ENCODE results near the gene GPR34.
"Not testable (repeated sequence)": the region's sequence is repeated elsewhere in the genome, so short reads cannot be mapped to it uniquely, and the experiment has no call there.

The GPR34 gene, protein sequence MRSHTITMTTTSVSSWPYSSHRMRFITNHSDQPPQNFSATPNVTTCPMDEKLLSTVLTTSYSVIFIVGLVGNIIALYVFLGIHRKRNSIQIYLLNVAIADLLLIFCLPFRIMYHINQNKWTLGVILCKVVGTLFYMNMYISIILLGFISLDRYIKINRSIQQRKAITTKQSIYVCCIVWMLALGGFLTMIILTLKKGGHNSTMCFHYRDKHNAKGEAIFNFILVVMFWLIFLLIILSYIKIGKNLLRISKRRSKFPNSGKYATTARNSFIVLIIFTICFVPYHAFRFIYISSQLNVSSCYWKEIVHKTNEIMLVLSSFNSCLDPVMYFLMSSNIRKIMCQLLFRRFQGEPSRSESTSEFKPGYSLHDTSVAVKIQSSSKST

DNA sequence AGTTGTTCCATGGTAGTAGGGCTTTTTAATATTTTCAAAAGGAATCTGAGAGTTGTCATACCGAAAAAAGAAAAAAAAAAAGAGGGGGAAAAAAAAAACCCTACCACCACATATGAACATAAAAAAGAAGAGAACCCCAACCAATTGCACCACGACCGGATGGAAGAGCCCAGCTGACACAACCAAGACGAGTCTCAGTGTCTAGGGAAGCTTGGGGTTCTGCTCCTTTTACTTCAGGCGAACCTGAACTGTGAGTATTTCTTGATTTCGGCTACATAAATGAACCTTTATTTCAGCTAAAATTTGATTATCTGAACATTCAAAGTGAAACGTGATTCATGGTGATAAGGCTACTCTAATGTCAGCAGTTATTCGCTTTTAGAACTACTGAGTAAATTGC lies at the start of gene GPR34:
Gene GPR34 (plus strand): TSS at position 139 of the 400 bp plus-strand sequence. CDS start 6,661 bp downstream, outside the sequence.
- no peak for DNase-seq (ENCODE audit: low spot score)

DNA sequence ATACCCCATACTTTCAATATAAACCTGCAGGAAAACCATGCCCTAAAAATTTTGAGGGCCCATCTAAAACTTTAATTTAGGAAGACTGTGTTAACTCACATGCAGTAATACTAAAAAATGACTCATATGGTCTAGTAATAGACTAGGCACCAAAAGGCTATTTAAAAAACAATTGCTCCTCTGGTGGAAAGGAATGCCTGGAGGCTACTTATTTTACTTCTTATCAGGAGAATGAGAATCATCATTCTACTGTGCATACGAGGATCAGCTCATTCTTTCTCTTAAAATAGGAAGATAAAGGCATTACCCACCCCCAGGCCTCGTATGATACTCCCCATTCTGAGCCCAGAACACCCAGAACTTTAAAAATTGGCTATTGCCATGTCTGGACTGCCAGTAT lies 42.6 kb upstream of the GPR34 start:
- DNase-seq (ENCODE audit: low spot score), result not testable (repeated sequence)

DNA sequence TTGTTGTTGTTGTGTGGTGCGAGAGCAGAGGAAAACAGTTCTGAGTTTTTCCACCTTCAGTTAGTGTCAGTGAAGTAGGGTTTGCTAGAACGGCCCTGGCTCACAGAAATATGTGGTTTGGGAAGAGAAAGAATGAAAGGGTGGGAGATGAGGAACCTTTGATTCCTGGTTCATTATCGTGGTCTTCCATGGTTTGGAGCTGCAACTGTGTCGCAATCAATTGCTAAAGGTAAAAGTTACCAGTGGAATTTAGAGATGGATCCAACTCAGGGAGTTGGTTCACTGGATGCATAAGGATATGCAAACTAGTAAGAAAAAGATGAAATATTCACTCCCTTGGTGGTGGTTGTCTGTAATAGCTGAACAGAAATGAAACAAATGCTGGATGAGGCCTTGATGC lies 35.6 kb upstream of the GPR34 start:
- no peak for DNase-seq (ENCODE audit: low spot score)

DNA sequence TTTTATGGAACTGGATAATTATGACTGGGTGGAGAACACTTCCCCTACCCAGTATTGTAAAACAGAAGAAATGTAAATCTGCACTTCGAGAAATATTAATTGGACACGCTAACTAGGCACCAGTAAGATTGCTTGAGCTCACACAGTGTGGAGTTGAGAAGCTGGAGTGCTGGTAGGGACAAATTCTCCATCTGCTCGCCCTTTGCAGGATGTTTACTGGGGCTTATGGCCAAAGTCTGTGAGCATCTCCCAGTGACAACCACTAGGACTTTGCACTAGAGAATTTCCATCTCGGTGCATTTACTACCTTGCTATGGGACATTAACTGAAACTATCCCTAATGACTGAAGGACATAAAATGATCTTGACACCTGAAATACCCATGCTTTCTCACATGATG lies 33.7 kb upstream of the GPR34 start:
- DNase-seq (ENCODE audit: low spot score), result no peak

DNA sequence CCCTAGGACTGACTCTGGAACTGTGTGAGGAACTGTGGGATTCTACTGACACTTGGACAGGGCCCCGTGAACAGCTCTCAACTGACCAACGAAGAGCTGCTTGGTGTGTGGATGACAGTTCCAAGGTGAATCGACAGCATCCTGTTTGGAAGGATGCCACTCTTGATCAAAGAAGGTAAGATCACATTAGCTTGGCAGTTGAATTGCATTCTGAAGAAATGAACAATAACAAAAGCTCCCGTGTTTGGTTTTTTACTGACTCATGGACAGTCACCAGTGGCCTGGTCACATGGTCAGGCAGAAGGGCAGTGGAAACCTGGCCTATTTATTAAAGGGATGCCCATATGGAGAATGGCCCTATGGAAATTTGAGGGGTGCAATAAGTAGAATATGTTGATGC lies 33.1 kb upstream of the GPR34 start:
- no peak for DNase-seq (ENCODE audit: low spot score)

DNA sequence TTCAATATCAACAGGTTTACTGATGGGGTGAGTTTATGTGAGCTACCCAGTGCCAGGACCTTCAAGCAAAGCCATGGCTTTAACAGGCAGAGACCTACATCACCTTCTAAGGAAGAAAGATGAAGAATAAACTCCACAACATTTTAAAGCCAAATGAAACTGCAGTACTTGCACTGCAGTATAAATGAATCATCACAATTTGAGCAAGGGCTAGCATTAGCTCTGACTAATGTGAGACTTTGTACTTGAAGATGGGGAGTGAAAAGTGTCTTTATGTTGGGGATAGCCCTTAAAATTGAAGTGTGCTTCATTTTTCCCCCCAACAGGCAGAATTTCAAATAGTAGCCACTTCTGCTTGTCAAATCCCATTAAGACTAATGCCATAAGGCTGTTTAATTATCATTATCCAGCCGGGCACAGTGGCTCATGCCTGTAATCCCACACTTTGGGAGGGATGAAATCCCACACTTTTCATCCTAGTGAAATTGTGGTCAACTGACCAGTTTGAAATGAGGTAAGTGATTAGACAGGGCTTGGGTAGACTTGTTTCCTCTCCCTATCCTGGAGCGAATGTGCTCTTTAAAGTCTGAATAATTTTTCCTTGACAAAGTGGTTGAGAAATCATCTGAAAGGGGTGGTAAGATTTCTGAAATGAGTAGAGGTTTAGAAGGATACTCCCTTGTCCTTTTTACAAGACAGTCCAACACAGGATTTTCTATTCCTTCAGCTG lies 27.2 kb upstream of the GPR34 start:
- peak; percentile 21 for DNase-seq (ENCODE audit: low spot score)

DNA sequence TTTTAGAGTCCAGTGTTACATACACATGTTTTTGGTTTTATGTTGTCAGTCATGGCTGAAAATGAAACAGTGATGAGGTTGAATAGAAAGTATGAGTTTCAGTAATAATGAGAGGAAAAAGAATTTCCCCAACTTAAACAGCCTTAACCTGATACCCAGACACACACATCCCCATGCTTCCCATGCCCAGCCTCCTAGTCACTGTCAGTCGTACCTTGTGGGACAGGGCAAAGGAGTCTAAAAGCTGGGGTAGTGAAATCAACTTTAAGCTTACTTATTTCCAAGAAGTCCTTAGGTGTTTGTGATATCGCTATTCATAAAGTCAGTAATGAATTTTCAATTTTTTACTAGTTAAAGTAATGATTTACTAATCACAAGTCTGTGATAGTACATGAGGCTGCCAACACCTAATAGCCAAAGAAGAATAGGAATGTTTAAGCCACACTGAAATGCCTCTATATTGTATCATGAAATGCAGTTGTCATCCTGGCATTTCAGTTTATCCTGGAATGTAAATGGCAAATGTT lies 24.3 kb upstream of the GPR34 start:
- no peak for DNase-seq (ENCODE audit: low spot score)

DNA sequence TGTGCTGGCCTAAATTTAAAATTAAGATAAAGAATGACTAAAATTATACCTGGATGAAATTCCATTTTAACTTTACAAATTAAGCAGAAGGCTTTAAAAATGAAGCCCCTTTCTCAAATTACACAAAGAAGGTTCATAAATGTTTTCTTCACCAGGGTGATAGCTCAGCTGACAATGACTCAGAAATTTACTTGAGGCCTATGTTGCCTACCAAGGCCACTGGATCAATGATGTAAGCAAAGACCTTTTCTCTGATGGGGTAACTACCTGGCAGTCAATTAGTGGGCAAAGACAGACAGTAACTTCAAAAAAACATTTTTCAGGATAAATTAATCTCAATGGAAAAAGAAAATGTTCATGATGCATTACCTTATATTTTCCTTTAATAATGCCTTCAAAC lies 23.9 kb upstream of the GPR34 start:
- DNase-seq (ENCODE audit: low spot score), result no peak

DNA sequence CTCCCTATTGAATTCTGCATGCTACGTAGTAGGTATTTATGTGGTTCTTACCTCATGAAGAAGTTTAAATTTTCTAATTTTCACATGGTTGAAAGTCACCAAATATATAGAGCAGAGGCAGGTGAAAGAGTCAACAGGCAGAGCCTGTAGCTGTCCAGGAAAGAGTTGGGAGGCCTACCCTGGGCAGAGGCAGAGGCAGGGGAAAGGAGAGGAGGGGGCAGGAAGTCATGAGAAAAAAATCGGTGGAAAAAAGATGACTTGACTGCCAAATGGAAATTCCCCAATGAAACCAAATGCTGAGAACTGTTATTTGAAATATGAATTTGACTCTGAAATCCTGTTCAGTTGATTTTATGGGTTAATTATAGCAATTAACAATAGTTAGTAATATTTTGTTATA lies 23.1 kb upstream of the GPR34 start:
- no peak for DNase-seq (ENCODE audit: low spot score)

DNA sequence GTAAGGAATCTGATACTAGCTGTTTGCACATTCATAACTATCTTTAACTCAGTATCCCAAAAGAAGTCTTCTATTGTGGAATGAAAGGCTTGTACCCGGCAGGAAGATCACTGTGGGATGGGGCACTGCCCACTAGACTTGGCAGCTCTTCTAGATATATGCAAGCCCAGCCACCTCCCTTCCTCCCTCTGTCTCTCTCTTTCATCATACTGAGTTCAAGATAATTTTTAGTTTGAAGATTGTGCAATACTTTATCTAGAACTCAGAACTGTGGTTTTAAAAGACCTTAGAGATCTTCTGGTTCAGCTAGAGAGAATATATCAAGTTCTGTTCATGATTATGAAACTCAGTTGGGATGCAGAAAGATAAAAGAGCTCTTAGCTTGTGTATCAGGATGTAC lies 22.5 kb upstream of the GPR34 start:
- DNase-seq (ENCODE audit: low spot score), result no peak

DNA sequence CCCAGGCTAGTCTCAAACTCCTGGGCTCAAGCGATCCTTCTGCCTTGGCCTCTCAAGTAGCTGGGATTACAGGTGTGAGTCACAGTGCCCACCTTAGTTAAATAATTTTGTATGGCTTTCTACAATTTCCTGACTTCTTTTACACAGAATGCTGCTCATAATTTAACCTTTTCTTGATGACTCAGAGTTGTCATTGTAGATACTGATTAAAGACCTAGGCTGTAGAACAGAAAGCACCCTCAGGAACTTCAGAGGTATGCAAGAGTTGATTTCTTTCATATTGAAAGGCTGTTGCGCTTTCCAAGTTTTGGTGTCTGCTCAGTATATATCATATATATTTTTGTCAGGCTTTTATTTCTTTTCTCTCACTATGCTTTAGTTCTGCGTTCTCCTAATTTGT lies 21.1 kb upstream of the GPR34 start:
- DNase-seq (ENCODE audit: low spot score), result no peak

DNA sequence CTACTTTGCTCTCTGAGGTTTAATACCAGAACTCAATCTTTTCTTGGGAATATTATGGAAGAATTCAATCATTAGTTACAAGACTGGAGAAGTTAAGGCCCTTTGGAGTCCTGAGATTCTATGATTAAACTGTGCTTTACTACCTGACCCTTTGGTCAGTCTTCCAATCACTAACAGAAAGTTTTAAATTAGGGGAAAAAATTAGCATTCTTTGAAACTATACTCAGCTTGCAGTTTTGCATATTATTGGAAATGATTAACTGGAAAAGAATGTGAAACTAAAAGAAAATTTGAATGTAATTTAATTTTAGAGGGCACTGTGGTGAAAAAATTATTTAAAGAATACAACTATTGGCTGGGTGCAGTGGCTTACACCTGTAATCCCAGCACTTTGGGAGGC lies 18.7 kb upstream of the GPR34 start:
- no peak for DNase-seq (ENCODE audit: low spot score)

DNA sequence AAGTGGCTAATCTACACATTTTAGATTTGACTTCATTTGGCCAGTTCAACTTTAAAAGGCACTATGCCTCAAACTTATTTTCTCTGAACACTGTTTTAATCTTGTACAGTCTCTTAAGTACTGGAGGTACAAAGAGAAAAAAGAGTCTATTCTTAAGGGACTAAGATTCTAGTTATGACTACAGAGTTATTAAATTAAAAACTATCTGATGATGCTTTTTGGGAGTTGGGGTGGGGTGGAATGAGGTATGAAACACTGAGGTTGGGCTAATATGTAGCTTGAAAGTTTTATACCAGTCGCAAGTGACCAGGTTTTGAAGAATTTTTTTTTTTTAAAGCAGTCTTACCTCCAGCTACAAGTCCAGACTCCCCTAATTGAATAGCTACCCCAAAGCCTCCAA lies 17.7 kb upstream of the GPR34 start:
- DNase-seq (ENCODE audit: low spot score), result no peak

DNA sequence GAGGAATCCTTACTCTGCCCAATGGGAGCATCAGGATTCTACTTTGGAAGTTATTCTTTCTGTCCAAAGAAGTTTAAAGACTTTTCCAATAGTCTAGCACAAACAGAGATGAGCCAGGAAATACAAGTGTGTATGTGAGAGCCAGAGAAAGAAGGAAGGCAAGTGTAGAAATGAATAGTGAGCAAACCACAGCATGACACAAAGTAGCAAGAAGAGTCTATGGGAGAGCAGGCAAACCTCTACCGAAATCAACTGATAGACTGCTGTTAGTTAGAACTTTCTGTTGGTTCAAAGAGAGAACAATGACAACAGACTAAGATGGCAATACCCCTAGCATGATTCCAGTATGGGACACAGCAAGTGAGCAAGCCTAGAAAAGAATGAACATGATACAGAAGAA lies 16.1 kb upstream of the GPR34 start:
- DNase-seq (ENCODE audit: low spot score), result no peak

DNA sequence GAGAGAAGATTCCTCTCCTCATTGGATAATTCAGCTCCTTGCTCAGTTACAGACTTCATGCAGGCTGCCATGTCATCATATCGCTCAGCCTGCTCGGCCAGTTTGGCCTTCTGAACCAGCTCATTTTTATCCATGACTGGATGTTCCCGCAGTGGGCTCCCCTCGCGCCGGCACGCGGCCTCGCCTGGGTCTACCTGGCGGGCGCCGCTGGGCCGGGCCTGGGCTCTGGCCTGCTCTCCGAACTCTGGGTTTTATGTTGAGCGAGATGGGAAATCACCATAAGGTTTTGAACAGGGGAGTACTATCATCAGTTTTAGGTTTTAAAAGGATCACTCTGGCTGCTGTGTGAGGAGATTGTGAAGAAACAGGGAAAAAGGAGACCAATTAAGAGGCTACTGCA lies 12.4 kb upstream of the GPR34 start:
- DNase-seq (ENCODE audit: low spot score), result not testable (repeated sequence)

DNA sequence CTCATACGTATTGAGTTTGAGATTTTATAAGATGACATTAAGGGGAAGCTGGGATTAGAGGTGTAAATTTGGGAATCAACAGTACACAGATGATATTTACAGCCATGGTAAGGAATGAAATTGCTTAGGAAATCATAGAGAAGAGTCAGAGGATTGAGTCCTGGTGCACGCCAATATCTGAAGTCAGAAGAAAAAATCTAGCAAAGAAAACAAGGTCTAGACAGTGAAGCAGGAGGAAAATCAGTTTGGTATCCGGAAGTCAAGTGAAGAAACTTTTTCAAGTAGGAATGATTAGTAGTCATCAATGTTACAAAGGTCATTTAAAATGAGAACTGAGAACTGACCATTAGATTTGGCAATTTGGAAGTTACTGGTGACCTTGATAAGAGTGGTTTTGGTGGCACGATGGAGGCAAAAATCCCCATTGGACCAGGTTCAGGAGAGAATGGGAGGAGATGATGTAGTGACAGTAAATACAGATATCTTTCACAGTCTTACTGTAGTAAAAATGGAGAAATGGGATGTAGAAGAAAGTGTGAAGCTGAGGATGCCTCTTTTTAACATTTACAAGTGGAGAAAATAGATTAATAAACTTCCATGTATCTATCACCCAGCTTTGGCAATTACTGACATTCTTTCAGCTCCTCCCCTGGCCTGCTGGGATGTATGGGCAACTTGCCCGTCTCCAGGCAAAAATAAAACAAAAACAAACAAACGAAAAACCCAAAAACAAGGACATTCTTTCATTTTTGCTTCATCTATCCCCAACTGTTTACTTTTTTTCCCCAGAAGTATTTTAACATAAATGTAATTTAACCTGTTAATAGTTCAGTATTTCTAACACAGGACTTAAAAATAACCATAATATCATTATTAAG lies 11.4 kb upstream of the GPR34 start:
- no peak for DNase-seq (ENCODE audit: low spot score)

DNA sequence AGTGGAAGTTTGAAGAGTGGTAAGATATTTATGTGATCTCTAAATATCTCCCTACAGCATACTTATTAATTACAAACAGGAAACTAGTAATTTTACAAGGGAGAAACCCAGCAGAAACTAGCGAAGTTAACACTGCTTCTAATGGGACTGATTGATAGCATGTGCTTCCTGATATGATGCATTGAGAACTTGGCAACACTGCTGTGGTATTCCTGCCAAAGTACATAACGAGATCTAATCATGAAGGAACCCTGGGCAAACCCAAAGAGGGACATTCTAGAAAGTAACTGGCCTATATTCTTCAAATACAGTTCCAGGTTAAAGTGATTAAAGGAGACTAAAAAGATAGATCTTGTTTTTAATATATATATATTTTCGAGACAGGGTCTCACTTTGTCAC lies 4.6 kb upstream of the GPR34 start:
- no peak for DNase-seq (ENCODE audit: low spot score)

DNA sequence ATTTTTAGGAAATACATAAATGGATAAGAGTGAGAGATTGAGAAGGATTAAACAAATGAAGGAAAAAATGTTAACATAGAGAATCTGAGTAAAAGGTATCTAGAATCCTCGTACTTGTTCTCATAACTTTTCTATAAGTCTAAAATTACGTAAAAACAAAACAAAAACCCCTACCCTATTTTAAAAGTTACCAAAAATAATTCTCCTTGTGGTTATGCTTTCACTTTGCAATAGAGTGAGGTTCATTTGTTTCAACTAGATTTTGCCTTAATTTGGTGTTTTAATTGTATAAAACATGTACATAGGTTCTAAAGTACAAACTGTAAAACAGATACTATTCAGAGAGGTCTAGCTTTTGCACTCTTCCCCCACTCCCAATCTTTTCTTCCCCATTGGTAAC lies 3.8 kb upstream of the GPR34 start:
- DNase-seq (ENCODE audit: low spot score), result no peak

DNA sequence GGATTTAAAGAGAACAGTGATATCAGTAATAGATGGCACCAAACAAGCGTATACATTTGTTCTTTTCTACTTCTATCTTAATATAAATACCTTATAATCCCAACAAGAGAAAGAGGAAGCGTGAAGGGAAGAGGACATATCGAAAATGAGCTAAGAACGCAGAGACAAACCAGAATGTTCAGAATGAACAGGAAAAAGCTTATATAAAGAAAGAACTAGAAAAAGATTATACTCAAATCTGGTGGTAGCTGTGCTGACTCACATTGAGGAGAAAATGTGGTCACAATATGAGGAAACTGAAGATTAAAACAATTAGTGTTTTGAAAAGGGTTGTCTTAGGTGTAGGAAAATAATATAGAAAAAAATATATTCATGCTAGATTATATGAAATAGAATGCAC lies 2.0 kb upstream of the GPR34 start:
- DNase-seq (ENCODE audit: low spot score), result no peak

DNA sequence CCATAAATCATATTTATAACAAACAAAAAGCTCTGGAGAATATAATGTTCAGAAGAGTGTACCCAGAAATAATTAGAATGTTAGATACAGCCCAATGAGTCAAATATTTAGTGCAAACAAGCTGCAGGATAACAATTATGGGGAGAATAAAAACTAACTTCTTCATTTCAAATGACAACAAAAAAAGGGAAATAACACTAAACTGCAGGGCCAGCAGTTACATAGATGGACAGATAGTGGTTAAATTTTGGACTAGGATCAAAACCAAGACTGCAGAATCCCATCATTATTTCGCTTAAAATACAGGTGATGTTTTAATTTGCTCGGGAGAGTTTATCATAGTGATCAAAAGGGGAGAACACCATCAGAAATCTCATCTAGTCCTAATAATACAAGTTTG lies 617 bp upstream of the GPR34 start:
- DNase-seq (ENCODE audit: low spot score), result no peak

DNA sequence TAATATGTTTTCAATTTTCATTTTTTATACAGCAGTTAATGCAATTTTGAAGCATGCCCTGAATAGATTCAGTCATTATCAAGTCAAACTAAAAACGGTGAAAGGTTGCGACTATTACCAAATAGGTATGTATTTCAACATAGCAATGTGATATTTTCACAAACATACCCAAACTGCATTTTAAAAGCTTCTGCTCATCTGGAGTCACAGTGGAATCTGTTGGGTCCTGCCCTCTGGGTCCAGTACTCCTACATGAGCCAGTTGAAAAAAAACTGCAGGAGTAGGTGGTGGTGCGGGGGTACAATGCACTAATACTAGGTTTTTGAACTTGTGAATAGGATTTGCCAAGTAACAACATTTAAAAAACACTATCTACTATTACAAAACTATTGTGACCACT lies 938 bp downstream of the GPR34 start:
- no peak for DNase-seq (ENCODE audit: low spot score)

DNA sequence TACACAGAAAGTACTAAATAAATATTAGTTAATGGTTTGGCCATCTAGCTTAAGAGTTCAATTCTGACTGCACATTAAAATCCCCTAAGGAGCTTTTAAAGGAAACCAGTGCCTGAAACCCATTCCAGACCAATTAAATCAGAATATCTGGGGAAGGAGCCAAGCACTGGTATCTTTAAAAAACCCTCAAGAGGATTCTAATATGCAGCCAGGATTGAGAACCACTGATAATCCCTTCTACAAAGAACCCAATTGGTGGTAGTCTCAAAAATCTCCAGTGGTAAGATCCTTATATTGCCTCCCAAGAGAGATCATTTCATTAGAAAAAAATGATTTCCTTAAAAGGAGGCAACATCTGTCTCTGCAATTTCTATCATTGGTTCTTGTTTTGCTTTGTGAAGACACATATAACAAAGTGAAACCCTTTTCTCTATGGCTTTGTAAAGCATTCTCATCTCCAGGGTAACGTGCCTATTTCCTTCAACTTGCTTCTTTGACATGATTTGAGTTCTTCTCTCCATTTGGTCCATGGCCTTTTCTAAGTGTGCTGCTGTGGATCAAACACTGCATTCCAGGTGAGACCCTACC lies 3.5 kb downstream of the GPR34 start:
- DNase-seq (ENCODE audit: low spot score), result no peak
